Karpas-422 (cell line): ENCODE data around the gene LGR4. TPM values are rescaled to one million over a fixed set of nuclear protein-coding genes. Genes with fewer than 3 reads are reported as not detected.

Source experiments
- small RNA-seq: library from RNA; depleted of rRNA; stranded (forward); fragments of <200 nt; gene quantifications from one replicate; pipeline ENCODE3, GENCODE V24; 2014
- total RNA-seq: library from RNA; depleted of rRNA; stranded (reverse); fragments of >200 nt; shearing (Covaris generic); gene quantifications from 2 replicates; pipeline ENCODE4 v1.2.3, GENCODE V29; 2014; ENCODE audit warnings: low replicate concordance; rRNA removed

Gene LGR4
- total RNA-seq, 1 experiment from 2014 or later = 0.04 TPM

Small RNA genes within 50 kb of the gene (small RNA-seq; reads per million reads assigned to genes)
- gene AC100771.1 = not detected
- gene MIR8087 = not detected
- not detected for gene RNA5SP339

Other genes starting within 250 kb of the LGR4 start
- gene CCDC34, start 109.6 kb downstream of the LGR4 start, total RNA-seq = 10.2 and 11.7 TPM in 2 replicates
- gene LIN7C, start 34.0 kb upstream of the LGR4 start, total RNA-seq = 10.5 and 30.3 TPM in 2 replicates
- 0.04 TPM in 1 of 2 replicates, not detected in the other for gene BDNF, start 227.7 kb upstream of the LGR4 start, total RNA-seq